IPS DF 6.9 (cell line): ENCODE results near the gene SPEF2.

Experiments
- DNase-seq: peaks from one replicate; pipeline ENCODE4 v3.0.0-alpha.2; 2013; ENCODE audit warnings: low read depth, low spot score
- H3K27ac ChIP-seq: one replicate; pipeline ENCODE4 v1.5.1; 2013; ENCODE audit warnings: low read length, control low read depth
- H3K27me3 ChIP-seq: 2 replicates; pipeline ENCODE4 v1.6.1; 2013; ENCODE audit warnings: mild to moderate bottlenecking, low read length; ENCODE audit not compliant: control insufficient read depth, insufficient read depth
- H3K36me3 ChIP-seq: 2 replicates; pipeline ENCODE4 v1.6.1; 2013; ENCODE audit warnings: low read length; ENCODE audit not compliant: control insufficient read depth, insufficient read depth
- H3K4me1 ChIP-seq: 2 replicates; pipeline ENCODE4 v1.6.1; 2013; ENCODE audit warnings: low read length; ENCODE audit not compliant: control insufficient read depth, insufficient read depth
- H3K4me3 ChIP-seq: 2 replicates; pipeline ENCODE4 v1.5.1; 2013; ENCODE audit warnings: mild to moderate bottlenecking, low read length
- H3K9me3 ChIP-seq: 2 replicates; pipeline ENCODE4 v1.6.1; 2013; ENCODE audit warnings: low read length, inconsistent platforms; ENCODE audit not compliant: control insufficient read depth, insufficient read depth
- WGBS: extraction: QIAGEN DNeasy Blood & Tissue Kit; methylation state at CpG from one replicate; pipeline ENCODE4 v1.1.7; 2013; ENCODE audit warnings: mixed read lengths, missing lambda C conversion rate; ENCODE audit not compliant: insufficient read length, insufficient coverage; 5-methylcytosine and 5-hydroxymethylcytosine counted together

Gene SPEF2, protein sequence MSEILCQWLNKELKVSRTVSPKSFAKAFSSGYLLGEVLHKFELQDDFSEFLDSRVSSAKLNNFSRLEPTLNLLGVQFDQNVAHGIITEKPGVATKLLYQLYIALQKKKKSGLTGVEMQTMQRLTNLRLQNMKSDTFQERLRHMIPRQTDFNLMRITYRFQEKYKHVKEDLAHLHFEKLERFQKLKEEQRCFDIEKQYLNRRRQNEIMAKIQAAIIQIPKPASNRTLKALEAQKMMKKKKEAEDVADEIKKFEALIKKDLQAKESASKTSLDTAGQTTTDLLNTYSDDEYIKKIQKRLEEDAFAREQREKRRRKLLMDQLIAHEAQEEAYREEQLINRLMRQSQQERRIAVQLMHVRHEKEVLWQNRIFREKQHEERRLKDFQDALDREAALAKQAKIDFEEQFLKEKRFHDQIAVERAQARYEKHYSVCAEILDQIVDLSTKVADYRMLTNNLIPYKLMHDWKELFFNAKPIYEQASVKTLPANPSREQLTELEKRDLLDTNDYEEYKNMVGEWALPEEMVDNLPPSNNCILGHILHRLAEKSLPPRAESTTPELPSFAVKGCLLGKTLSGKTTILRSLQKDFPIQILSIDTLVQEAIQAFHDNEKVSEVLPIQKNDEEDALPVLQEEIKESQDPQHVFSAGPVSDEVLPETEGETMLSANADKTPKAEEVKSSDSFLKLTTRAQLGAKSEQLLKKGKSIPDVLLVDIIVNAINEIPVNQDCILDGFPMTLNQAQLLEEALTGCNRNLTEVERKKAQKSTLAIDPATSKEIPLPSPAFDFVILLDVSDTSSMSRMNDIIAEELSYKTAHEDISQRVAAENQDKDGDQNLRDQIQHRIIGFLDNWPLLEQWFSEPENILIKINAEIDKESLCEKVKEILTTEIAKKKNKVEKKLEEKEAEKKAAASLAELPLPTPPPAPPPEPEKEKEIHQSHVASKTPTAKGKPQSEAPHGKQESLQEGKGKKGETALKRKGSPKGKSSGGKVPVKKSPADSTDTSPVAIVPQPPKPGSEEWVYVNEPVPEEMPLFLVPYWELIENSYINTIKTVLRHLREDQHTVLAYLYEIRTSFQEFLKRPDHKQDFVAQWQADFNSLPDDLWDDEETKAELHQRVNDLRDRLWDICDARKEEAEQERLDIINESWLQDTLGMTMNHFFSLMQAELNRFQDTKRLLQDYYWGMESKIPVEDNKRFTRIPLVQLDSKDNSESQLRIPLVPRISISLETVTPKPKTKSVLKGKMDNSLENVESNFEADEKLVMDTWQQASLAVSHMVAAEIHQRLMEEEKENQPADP (N-terminal part only)

DNA sequence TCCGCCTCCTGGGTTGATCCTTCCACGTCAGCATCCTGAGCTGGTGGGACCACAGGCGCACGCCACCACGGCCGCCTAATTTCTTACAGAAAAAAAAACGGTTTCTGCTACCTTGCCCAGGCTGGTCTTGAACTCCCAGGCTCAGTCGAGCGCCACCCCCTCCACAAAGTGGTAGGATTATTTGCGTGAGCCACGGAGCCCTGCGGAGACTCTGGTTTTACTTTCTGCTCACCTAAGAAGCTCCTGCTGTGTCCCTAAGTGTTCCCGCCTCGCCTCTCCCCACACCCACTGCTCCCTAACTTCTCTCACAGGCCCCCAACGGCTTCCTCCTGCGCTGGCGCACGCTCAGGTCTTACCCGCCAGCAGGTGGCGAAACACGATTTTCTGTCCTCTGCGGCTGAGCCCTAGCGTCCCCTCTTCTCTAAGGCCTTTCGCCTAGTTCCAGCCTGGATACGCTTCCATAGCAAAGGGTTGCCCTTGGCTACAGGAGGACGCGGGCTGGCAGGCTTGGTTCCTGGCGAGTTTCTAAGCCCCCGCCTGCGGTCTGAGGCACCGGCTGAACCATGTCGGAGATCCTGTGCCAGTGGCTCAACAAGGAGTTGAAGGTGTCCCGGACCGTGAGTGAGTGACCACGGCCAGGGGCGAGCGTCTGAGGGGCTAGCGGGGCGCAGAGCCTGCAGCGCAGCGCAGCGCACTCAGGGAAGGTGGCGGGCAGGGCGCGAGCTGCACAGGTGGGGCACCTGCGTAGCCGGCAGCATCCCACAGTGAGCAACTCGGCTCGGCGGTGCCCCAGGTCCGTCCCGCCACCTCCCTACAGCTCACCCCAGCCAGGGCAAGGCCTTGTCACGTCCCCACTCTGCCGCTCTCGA is at the start of gene SPEF2:
SPEF2 (plus strand) TSS at position 429 of the 869 bp plus-strand sequence; CDS start at position 564, 135 bp downstream.
- DNase-seq: peak; percentile 83
- WGBS: no CpG with 5 or more reads among the region's 55 CpGs
- peaks cover 4% of the 10 kb centered on the region; the same call in 1 of the 2 replicates for H3K27me3 ChIP-seq

GRCh38 chr5:35575578-35575977 is 42.1 kb upstream of the SPEF2 start:
- no peak overlapping the region for H3K27ac ChIP-seq

More for the DNA sequence above, at the start of gene SPEF2:
- Histone ChIP-seq H3K4me3 (peak within 1 kb of the TSS; percentile 84), H3K36me3 (no peaks in the 10 kb centered on the region), H3K9me3 (no peaks in the 10 kb centered on the region), H3K4me1 (no peaks in the 10 kb centered on the region), H3K27ac (no peak within 1 kb of the TSS)

DNA sequence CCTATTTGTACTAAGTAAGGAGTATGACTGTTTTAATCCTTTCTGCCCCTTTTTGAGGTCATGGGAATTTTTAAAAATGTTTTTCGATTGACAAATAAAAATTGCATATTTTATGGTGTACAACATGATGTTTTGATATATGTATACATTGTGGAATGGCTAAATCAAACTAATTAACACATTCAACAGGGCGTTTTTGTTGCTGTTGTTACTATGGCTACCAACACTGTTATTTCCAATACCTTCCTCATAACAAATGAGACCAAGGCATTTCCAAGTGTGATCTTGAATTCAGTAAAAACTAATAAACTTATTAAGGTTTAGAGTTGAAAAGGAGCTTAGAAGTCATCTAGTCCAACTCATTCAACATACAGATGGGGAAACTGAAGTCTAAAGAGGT is 30.2 kb upstream of the SPEF2 start:
- Histone ChIP-seq H3K9me3 (no peaks in the 10 kb centered on the region), H3K27ac (no peak overlapping the region), H3K4me3 (no peak overlapping the region), H3K4me1 (no peaks in the 10 kb centered on the region), H3K36me3 (no peaks in the 10 kb centered on the region), H3K27me3 (no peaks in the 10 kb centered on the region)
- DNase-seq: no peak
- WGBS: no CpG with 5 or more reads among the region's 2 CpGs

More at GRCh38 chr5:35575578-35575977, 42.1 kb upstream of the SPEF2 start:
- Histone ChIP-seq H3K4me3 (no peak overlapping the region), H3K36me3 (no peaks in the 10 kb centered on the region), H3K4me1 (no peaks in the 10 kb centered on the region), H3K9me3 (no peaks in the 10 kb centered on the region), H3K27me3 (no peaks in the 10 kb centered on the region)
- DNase-seq: no peak
- no CpG with 5 or more reads among the region's 1 CpG for WGBS

DNA sequence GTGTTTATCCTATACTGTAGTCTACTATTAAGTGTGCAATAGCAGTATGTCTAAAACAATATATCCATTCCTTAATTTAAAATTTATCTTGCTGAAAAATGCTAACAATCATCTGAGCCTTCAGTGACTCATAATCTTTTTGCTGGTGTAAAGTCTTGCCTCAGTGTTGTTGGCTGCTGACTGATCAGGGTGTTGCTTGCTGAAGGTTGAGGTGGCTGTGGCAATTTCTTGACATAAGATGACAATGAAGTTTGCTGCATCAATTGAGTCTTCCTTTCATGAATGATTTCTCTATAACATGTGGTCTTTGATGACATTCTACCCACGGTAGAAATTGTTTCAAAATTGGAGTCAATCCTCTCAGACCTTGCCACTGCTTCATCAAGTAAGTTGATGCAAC is 24.3 kb upstream of the SPEF2 start:
- Histone ChIP-seq H3K27me3 (no peaks in the 10 kb centered on the region), H3K36me3 (no peaks in the 10 kb centered on the region), H3K27ac (no peak overlapping the region), H3K4me3 (no peak overlapping the region), H3K9me3 (no peaks in the 10 kb centered on the region), H3K4me1 (no peaks in the 10 kb centered on the region)
- no peak for DNase-seq
- WGBS: no CpG with 5 or more reads among the region's 1 CpG

DNA sequence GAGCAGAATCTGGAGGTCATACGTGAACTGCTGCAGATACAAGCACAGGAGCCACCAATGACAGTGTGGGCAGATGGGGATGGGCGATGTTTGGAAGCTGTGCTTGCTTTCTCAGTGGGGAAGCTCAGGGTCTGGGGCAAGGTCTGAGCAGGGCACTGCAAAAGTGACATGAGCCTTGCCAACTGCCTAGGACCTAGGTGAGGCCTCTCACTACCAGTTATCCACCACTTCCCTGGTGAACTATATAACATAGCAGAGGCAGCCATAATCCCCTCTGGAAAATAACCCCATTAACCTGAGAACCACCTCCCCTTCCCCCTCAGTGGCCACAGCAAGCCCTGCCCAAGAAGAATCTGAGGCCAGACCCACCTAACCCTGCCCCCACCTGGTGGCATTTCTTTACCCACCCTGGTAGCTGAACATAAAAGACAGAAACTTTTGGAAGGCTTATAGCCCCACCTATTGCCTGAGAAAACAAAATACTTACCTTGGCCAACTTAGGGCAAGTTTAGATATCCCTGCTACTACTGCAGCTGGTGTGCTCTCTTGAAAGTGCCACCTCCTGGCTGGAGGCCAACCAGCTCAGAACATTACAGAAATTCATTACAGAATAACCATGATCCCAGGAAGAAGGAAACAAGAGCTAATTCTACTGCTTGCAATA is 18.8 kb upstream of the SPEF2 start:
- Histone ChIP-seq H3K9me3 (no peaks in the 10 kb centered on the region), H3K27ac (no peak overlapping the region), H3K4me3 (no peak overlapping the region), H3K27me3 (no peaks in the 10 kb centered on the region), H3K36me3 (no peaks in the 10 kb centered on the region), H3K4me1 (no peaks in the 10 kb centered on the region)
- no CpG with 5 or more reads among the region's 2 CpGs for WGBS
- DNase-seq: peak; percentile 33

GRCh38 chr5:35600591-35600990 is 17.1 kb upstream of the SPEF2 start:
- Histone ChIP-seq H3K4me3 (no peak overlapping the region), H3K27ac (no peak overlapping the region), H3K36me3 (no peaks in the 10 kb centered on the region), H3K9me3 (no peaks in the 10 kb centered on the region), H3K27me3 (no peaks in the 10 kb centered on the region), H3K4me1 (no peaks in the 10 kb centered on the region)
- DNase-seq: no peak

GRCh38 chr5:35608881-35609779 is 8.5 kb upstream of the SPEF2 start:
- no peak overlapping the region for H3K4me3 ChIP-seq
- WGBS: no CpG with 5 or more reads among the region's 5 CpGs
- no peaks in the 10 kb centered on the region for H3K36me3 ChIP-seq
- no peaks in the 10 kb centered on the region for H3K9me3 ChIP-seq
- no peak for DNase-seq
- no peak overlapping the region for H3K27ac ChIP-seq
- no peaks in the 10 kb centered on the region for H3K27me3 ChIP-seq
- H3K4me1 ChIP-seq: no peaks in the 10 kb centered on the region

GRCh38 chr5:35617060-35617434 is 616 bp upstream of the SPEF2 start:
- Histone ChIP-seq H3K27me3 (peaks cover 4% of the 10 kb centered on the region; the same call in 1 of the 2 replicates), H3K27ac (no peak overlapping the region), H3K36me3 (no peaks in the 10 kb centered on the region), H3K9me3 (no peaks in the 10 kb centered on the region), H3K4me1 (no peaks in the 10 kb centered on the region), H3K4me3 (no peak overlapping the region)
- no CpG with 5 or more reads among the region's 3 CpGs for WGBS
- DNase-seq: no peak

DNA sequence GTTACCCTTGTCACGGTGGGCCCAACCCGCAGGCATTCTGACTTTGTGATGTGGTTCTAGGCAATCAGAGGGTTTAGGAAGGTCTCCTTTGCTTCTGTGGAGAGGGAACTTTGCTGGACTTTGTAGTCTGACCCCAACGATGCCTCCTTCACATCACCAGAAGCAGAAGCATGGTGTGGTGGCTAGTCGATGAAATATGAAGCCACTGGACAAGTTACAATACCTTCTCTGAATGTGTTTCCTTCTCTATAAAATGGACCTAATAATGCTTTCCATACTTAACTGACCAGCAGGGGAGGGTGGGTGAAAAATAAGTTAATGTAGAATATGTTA is 607 bp downstream of the SPEF2 start:
- no peak overlapping the region for H3K27ac ChIP-seq
- H3K27me3 ChIP-seq: peaks cover 4% of the 10 kb centered on the region; the same call in 1 of the 2 replicates
- H3K36me3 ChIP-seq: no peaks in the 10 kb centered on the region
- H3K4me1 ChIP-seq: no peaks in the 10 kb centered on the region
- peak overlapping the region; percentile 84; the same call in 1 of the 2 replicates for H3K4me3 ChIP-seq
- DNase-seq: no peak
- no CpG with 5 or more reads among the region's 4 CpGs for WGBS
- H3K9me3 ChIP-seq: no peaks in the 10 kb centered on the region
